HG02571 (cell line): ENCODE measurements around the gene NLGN1.

Experiments
- ATAC-seq: cut with Tn5 transposase; IDR thresholded peaks from one replicate; pipeline ENCODE4 v1.9.1; 2021; ENCODE audit warnings: mild to moderate bottlenecking, moderate library complexity; ENCODE audit not compliant: unreplicated experiment

The NLGN1 gene

GRCh38 chr3:173823911-173824460, 426.4 kb downstream of the NLGN1 start:
- no peak for ATAC-seq

- ATAC-seq = no peak
These were observed 428.2 kb downstream of the NLGN1 start for GRCh38 chr3:173825730-173826129.

GRCh38 chr3:173826416-173826815, 428.9 kb downstream of the NLGN1 start:
- ATAC-seq = no peak

DNA sequence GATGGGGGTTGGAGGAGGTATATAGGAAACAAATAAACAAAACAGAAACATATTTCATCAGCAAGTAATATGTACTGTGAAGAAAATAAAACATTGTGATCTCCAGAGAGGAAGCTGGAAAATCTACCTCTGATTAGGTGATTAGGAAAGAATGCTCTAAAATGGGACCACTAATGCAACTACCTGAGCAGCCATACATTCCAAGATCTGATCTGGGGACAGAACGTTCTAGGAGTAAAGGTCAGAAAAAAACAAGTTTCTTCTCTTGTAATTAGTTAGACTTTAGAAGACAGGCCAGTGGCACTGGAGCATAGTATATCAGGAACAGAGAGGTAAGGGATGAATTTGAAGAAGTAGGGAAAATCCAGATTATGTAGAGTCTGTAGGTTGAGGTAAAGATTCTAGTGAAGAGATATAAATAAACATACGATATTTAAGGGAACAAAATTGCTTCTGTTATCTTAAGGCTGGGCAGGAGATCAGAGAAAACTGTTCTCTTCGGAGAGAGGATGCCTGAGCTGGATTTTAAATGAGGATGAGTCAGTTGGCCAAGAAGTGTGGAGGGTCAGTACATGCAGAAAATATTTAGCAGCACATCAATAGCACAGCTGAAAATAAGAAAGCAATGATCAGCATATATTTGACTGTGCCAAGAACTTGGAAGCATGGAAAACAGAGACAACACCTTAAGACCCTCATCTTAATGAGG, 429.5 kb downstream of the NLGN1 start:
- ATAC-seq = no peak

DNA sequence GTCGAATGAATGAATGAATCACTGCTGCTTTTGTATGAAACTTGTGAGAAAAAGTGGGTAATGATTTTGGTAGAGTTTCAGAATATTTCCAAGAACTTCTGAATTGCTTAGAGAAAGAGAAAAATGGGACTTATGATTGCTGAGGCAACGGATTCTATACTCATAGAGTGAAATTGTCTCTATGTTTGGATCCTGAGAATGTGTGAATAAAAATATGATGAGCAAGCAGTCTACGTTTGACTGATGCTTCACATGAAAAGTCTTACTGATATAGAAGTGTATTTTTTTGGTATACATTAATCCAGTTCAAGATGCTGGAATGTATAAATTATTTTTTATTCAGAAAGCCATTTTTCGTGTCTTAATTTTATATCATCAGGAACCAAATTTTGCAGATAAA, 441.1 kb downstream of the NLGN1 start:
- ATAC-seq = no peak

DNA sequence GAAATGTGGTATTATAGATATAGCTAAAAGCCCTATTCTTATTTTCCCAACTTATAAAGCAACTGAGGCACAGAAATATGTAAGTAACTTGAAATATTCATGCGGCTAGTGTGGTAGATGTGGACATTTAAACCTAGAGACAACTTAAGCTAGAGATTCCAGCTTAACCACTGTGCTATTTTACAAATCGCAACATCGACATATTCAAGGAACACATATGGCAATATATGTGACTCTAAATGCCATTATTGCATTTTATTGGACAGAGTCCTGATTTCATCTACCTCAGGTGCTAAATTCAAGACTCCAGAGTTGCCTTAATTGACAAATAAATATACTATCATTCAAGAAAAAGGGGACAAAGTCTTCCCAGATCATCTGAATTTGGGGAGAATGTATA, 442.3 kb downstream of the NLGN1 start:
- ATAC-seq = no peak

DNA sequence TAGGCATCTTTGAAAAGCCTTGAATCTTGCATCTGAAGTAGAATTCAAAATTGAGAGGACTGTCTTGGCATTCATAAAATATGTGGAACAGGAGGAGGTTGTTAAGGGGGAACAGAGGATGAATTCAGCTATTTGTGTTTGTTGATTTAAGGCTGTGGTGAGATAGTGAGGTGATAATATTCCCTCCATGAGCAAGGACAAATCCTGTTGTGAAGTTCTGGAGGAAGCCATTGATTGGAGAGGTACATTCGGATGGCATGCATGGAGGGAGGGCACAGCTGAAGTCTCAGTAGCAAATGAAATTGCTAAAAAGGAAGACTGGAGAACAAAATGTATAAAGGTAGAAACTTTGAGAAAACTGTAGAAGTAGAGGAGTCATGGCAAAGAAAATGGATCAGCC, 443.8 kb downstream of the NLGN1 start:
- ATAC-seq = no peak

GRCh38 chr3:173843060-173843459, 445.5 kb downstream of the NLGN1 start:
- no peak for ATAC-seq

DNA sequence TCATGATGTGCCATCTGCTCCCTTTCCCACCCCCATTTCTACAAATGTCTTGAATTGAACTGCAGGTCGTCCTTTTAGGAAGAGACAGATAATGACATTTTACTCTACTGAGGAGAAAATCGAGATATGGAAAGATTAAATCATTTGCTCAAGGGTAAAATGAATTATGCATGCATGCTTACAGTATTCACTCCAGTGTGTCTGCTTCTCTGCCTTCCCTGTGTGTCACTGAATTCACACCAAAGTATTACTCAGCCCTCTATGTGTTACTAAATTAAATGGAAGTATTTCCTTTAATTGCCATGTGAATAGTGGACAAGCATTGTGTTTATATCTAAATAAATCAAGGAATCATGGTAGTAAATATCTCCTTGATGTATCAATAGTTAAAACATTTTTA, 449.0 kb downstream of the NLGN1 start:
- ATAC-seq = no peak

DNA sequence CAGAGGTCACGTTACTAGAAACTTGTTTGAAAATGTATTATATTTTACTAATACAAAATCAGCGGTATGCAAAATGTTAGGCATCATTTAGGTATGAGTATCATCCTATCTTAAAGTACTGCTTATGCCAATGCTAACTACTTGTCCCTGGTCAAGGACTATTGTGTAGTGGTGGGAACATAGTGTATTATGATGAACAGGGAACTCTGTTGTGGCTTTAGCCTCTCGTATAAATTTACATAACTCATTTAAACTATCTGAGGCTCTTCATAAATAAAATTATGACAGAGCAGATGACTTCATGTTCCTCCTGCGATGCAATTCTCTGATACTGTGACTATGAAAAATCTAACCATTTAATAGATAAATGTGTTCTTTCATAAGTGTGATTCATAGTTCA, 451.9 kb downstream of the NLGN1 start:
- no peak for ATAC-seq

GRCh38 chr3:173857154-173857553, 459.6 kb downstream of the NLGN1 start:
- ATAC-seq = no peak

DNA sequence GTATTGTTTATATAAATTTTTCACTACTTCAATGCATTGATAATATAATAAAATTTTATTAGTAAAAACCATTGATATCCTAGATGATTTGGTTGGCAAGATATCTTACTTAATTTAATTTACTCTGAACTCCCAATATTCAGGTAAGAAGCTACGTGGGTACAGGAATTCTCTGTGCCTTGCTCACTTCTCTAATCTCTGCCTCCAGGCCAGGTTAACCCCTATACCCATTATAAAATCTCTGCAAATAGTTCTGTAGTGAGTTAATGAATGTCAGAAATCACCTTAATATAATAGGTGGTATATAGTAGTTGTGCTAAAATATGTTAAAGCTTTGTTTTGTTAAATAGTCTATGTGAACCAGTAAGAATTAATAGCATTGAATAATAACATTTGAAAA, 465.2 kb downstream of the NLGN1 start:
- no peak for ATAC-seq

DNA sequence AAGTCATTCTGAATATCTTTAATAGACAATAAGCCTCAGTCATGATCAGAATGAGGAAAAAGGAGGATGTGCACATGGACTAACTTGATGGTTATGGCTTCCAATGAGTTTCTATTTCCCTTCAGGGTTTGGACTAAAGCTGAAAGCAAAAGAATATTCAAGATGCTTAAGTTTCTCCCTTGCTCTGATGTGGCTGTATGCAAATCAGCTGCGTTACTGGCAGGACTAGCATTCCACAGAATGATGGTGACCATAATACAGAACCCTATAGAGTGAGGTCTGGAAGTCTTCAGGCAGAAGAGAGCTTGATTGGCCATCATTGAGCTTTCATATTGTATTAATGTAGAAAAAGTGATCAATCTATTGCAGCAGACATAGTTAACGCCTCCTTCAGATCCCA, 466.0 kb downstream of the NLGN1 start:
- no peak for ATAC-seq

- no peak for ATAC-seq
These were observed 468.5 kb downstream of the NLGN1 start for GRCh38 chr3:173865900-173866498.

DNA sequence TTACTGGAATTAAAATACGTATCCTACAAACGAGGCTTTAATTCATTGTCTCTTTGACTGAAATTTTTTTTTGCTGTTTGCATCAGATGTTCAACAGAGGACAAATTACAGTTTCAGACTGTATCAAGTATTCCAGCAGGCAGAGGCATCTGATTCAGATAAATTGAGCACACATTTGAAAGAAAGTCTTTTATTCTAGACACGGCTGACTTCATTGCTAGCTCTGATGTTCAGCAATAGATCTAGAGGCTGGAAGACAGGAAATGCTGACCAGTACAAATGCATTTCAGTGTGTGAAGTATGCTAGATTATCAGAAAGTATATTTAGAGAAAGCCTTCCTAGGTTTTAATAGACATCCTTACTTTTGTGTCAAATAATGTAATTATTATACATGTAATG, 472.2 kb downstream of the NLGN1 start:
- no peak for ATAC-seq

- no peak for ATAC-seq
These were observed 473.4 kb downstream of the NLGN1 start for GRCh38 chr3:173870976-173871375.

- ATAC-seq = no peak
These were observed 478.2 kb downstream of the NLGN1 start for GRCh38 chr3:173875790-173876189.

DNA sequence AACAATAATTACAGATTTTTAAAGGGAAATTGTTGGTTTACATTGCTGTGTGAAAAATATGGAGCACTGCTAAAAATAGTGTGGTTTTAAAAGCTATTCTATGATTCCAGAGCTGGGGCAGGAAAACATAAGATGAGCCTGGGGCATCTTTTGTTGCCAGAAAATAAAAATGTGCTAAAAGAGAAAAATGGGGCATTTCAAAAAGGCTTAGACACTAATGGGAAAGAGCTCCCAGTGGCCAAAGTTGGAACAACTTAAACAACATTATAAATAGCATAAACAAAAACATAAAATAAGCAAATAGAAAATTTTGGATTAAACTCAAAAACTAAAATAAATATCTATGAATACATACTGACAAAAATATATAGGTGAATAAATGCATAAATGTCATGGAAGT, 478.9 kb downstream of the NLGN1 start:
- ATAC-seq = no peak

GRCh38 chr3:173887888-173888287, 490.3 kb downstream of the NLGN1 start:
- no peak for ATAC-seq

- ATAC-seq = no peak
These were observed 492.1 kb downstream of the NLGN1 start for GRCh38 chr3:173889596-173889995.

GRCh38 chr3:173890091-173890490, 492.5 kb downstream of the NLGN1 start:
- ATAC-seq = no peak

DNA sequence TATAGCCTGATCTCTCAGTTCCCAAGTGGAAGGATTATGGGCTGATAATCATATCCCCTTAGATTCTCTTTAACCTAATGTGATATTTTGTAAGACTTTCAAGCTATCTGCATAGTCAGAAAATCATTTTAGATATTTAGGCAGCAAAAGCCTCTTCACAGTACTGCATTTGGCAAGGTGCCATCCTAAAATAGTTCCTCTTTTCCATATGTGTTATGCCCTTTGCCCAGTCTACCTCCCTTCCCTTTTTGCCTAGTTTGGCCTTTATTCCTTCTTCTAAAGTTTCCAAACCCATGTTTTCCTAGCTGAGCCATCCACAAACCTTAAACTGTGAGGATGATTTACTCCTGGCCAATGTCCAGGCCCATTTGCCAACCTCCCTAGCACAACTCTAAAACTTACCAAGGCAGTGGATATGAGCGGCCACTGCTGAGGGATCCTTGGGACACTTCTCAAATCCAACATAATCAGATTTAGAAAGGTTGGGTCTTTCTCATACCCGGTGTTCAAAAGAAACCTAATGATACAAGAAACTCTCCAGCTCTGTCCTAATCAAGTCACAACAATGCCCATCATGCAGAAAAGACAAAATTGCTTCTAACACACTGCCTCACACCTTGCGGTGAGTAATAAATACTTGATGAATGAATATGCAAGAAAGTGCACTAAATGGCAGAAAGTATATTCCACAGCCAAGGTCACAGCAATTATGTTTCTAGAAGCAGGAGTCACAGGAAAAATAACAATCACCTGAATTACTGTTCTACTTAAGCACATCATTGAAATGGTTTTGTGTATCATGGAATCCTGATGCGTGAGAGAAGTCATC, 493.9 kb downstream of the NLGN1 start:
- ATAC-seq = no peak
